H54 (cell line): ENCODE data around the gene ERBIN.
A peak's percentile ranks its signal among the peaks of the same experiment; 100 is the strongest.
"Not testable (repeated sequence)": the region's sequence is repeated elsewhere in the genome, so short reads cannot be mapped to it uniquely, and the experiment has no call there.

Experiments
- DNase-seq: peaks from one replicate; pipeline ENCODE4 v3.0.0; 2011; ENCODE audit warnings: low spot score, mixed read lengths; ENCODE audit not compliant: insufficient read length
- FAIRE-seq: peaks from 3 replicates; lab custom pipeline; 2011; peaks lifted over from hg19 to GRCh38; lab: Jason Lieb, UNC
- POLR2A ChIP-seq: IDR thresholded peaks from 2 replicates; pipeline ENCODE4 v1.6.1; 2011; ENCODE audit warnings: low read depth, mild to moderate bottlenecking, low read length

ERBIN gene

GRCh38 chr5:65926276-65926783 lies at the start of gene ERBIN:
TSS of gene ERBIN (plus strand) at chr5:65926575. CDS start at chr5:65992719, 66,144 bp downstream.
- no peak; the same call in 1 of the 2 replicates for TF ChIP-seq POLR2A
- DNase-seq (peak; percentile 51), FAIRE-seq (no peak)

DNA sequence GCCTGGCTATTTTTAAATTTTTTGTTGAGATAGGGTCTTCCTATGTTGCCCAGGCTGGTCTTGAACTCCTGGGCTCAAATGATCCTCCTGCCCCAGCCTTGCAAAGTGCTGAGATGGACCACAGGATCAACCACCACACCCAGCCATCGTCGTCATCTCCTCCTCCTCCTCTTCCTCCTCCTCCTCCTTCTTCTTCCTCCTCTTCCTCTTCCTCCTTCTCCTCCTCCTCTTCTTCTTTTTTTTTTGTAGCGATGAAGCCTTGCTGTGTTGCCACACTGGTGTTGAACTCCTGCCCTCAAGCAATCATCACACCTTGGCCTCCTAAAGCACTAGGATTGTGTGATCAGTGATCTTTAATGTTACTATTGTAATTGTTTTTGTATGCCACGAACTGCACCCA lies 49.4 kb upstream of the ERBIN start:
- DNase-seq (no peak), FAIRE-seq (no peak)
- no peak for TF ChIP-seq POLR2A

DNA sequence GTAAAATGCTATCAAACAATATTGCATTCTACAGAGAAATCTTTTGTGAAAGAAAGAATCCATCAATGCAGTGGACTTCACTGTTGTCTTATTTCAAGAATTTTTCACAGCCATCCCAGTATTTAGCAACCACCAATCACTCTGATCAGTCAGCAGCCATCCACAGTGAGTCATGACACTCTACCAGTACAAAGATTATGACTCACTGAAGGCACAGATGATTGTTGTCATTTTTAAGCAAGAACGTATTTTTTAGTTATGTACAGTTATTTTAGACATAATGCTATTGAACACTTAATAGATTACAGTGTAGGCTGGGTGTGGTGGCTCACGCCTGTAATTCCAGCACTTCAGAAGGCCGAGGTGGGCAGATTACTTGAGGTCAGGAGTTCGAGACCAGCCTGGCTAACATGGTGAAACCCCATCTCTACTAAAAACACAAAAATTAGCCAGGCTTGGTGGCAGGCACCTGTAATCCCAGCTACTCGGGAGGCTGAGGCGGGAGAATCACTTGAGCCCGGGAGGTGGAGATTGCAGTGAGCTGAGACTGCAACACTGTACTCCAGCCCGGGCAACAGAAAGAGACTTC lies 46.6 kb upstream of the ERBIN start:
- FAIRE-seq (peak; percentile 98), DNase-seq (peak; percentile 42)

DNA sequence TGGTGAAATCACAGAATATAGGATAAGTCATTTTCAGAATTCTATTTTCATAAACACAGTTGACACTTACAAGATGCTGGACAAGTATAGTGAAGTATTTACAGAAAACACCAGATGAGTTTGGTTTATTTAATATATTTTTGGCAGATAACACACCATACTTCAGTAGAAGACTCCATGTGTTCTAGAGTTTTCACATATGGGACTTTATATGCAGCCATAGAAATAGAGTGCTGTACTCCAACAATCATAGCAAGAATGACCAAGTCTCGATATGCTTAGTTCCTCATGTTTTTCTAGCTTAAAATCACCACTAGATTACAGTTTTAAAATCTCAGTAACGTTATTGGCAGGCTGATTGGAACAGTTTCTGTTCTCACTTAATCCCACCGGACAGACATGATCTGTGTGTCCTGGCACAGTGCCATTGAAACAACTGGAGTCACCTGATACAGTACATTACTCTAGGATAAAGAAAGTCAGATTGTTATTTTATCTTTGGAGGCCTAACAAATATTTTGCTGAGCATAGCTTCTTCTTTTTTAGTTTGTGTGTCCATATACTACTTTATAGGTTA lies 45.8 kb upstream of the ERBIN start:
- FAIRE-seq (no peak), DNase-seq (no peak)

GRCh38 chr5:65882278-65882677 lies 44.1 kb upstream of the ERBIN start:
- no peak for TF ChIP-seq POLR2A
- no peak for DNase-seq
- FAIRE-seq, result no peak

More for the DNA sequence above, 45.8 kb upstream of the ERBIN start:
- no peak for TF ChIP-seq POLR2A

DNA sequence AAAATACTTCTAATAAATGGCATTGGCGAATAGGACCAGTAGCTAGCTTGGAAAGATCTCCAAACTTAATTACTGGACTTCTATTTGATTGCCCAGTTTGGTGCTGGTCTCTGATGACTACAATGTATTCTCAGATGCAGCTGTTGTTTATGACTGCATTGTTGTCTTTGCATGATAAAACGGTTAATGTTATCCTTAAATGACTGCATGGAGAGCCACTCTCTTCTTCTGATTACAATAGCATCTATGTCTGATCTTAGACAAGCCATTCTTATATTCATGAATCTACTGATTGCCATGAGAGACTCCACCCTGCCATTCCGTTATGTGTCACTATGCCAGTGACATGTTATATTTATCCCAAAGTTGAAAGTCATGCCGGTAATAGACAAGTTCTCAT lies 42.9 kb upstream of the ERBIN start:
- DNase-seq, result no peak
- FAIRE-seq, result no peak
- TF ChIP-seq POLR2A, result no peak

GRCh38 chr5:65886387-65886786 lies 40.0 kb upstream of the ERBIN start:
- no peak for TF ChIP-seq POLR2A
- no peak for FAIRE-seq
- no peak for DNase-seq

- FAIRE-seq, DNase-seq: not testable (repeated sequence)
Observed at GRCh38 chr5:65892024-65892423, 34.4 kb upstream of the ERBIN start.

DNA sequence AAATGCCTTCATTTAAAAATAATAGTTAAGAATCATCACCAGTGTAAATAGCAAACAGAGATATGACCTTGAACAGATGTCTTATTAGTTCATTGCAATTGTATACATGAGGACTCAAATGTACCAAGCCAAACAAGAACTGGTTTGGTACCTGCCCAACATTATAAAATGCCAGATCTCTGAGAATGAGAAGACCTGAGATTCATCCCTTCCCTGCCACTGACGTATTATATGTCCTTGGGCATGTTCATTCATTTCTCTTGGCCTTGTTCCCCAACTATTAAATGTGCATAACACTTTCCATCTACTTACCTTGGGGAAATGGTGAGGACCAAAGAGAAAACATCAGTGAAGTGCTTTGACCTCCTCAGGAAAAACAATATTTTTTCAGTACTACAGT lies 33.6 kb upstream of the ERBIN start:
- no peak for FAIRE-seq

GRCh38 chr5:65893749-65894430 lies 32.5 kb upstream of the ERBIN start:
- FAIRE-seq (no peak), DNase-seq (no peak)
- no peak for TF ChIP-seq POLR2A

More for the DNA sequence above, 33.6 kb upstream of the ERBIN start:
- no peak for TF ChIP-seq POLR2A
- no peak for DNase-seq

GRCh38 chr5:65895891-65896290 lies 30.5 kb upstream of the ERBIN start:
- DNase-seq, result no peak
- TF ChIP-seq POLR2A, result no peak
- no peak for FAIRE-seq

- FAIRE-seq, result no peak
- no peak for TF ChIP-seq POLR2A
- no peak for DNase-seq
Observed at GRCh38 chr5:65900746-65901145, 25.6 kb upstream of the ERBIN start.

DNA sequence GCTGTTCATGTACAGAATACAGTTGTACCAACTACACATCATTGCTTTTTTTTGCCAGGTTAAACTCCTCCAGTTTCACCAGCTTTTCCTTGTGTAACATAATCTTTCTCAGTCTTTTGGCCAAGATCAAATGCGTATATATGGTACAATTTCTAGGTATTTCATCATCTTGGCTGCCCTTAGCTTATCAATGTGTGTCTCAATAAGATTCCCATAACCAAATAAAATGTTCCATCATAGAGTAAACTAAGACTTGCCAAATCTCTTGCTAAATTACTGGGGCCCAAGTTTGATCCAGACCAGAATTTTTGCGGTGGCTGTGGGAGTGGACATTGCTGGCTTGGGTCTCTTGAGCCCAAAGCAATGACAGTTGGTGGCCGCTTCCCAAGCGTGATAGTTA lies 24.3 kb upstream of the ERBIN start:
- FAIRE-seq (no peak), DNase-seq (no peak)
- no peak for TF ChIP-seq POLR2A

- TF ChIP-seq POLR2A, result no peak
- FAIRE-seq (no peak), DNase-seq (no peak)
Observed at GRCh38 chr5:65903581-65903980, 22.8 kb upstream of the ERBIN start.
